ENCODE results near the gene SLX4IP.

The SLX4IP gene

DNA sequence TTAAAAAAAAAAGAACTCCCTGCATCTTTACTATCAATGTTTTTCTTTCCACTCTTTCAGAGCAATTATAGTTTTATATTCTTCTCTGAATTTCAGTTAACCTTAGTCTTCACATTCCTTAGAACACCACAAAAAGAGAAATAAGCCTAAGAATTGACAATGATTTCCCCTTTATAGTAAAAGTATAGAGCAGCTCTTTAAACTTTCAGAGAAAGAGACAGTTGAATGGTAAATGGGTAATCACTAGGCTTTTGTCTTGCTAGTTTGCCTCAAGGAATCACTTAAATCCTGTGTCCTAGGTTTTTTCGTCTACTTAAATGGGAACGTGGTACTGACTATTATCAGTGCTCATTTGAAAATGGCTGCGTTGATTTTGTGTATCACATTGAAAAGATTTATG, 31.8 kb downstream of the SLX4IP start (continued):
- TF ChIP-seq, protein P1, sequence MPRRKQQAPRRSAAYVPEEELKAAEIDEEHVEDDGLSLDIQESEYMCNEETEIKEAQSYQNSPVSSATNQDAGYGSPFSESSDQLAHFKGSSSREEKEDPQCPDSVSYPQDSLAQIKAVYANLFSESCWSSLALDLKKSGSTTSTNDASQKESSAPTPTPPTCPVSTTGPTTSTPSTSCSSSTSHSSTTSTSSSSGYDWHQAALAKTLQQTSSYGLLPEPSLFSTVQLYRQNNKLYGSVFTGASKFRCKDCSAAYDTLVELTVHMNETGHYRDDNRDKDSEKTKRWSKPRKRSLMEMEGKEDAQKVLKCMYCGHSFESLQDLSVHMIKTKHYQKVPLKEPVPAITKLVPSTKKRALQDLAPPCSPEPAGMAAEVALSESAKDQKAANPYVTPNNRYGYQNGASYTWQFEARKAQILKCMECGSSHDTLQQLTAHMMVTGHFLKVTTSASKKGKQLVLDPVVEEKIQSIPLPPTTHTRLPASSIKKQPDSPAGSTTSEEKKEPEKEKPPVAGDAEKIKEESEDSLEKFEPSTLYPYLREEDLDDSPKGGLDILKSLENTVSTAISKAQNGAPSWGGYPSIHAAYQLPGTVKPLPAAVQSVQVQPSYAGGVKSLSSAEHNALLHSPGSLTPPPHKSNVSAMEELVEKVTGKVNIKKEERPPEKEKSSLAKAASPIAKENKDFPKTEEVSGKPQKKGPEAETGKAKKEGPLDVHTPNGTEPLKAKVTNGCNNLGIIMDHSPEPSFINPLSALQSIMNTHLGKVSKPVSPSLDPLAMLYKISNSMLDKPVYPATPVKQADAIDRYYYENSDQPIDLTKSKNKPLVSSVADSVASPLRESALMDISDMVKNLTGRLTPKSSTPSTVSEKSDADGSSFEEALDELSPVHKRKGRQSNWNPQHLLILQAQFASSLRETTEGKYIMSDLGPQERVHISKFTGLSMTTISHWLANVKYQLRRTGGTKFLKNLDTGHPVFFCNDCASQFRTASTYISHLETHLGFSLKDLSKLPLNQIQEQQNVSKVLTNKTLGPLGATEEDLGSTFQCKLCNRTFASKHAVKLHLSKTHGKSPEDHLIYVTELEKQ (tag by site-specific recombination; IDR thresholded peaks at IDR 0.05; ENCODE audit: borderline replicate concordance), result no peak
- no peak for TF ChIP-seq ZNF302 (tag by site-specific recombination; IDR thresholded peaks at IDR 0.05; ENCODE audit: low read depth)

DNA sequence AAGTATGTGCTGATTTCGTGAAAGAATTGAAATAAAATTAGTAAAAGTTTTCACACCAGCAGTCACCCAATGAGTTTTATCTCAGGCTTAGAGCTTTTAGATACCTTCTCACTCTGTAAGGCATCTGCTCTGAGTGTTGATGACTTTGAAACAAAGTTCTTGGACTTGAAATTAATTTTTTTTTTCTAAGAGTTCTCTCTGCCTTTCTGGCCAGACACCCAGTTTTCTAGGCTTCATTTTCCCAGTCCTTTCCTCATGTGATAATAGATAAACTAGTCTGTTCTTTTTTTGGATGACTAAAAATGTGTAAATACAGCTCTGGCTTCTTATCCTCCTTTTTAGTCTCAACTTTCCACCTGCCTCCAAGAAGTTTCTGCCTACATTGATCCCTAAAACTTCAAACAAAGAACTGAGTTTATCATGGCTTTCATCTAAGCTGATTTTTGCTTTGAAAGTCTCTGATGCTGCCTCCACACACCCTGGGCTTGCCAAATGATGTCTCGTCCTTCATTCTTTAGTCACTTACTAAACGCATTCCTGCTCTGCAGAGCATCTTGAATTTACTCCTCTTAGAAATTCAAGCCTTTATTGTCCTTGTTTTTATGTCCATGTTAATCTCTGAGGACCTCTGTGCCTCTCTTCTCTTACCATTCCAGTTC, 32.7 kb downstream of the SLX4IP start:
- Histone ChIP-seq H3K27ac (ENCODE audit: extremely low read depth, low read depth, low read length) (no peak overlapping the region), H3K9me3 (ENCODE audit: control insufficient read depth, insufficient read depth, low read depth, low read length) (no peaks in the 10 kb centered on the region), H3K4me1 (ENCODE audit: control insufficient read depth, insufficient read depth, low read length) (no peaks in the 10 kb centered on the region), H3K4me3 (ENCODE audit: low read depth, low read length) (no peak overlapping the region), H3K36me3 (ENCODE audit: control insufficient read depth in 2 of 2, insufficient read depth in 1 of 2, low read length in 2 of 2) (no peaks in the 10 kb centered on the region; a peak in 1 of 3 replicates)
- POLR2A ChIA-PET, result no interaction called here
- CTCF ChIA-PET, result interaction anchor here (0.8 to 1.5 kb wide), 4 partner anchors 204 to 1076 kb away, joined by 3 to 7 read pairs (median 5); no protein-coding TSS in a partner anchor
- TF ChIP-seq MZF1 (tag by site-specific recombination; IDR thresholded peaks at IDR 0.05; ENCODE audit: borderline replicate concordance) (no peak), ZNF133 (tag by site-specific recombination; IDR thresholded peaks at IDR 0.05) (no peak), MYNN (tag by site-specific recombination; IDR thresholded peaks at IDR 0.05; ENCODE audit: borderline replicate concordance) (no peak), ZXDB (tag by site-specific recombination; IDR thresholded peaks at IDR 0.05) (no peak), ZFP69B (tag by site-specific recombination; IDR thresholded peaks at IDR 0.05) (no peak), ZNF155 (tag by site-specific recombination; IDR thresholded peaks at IDR 0.05) (no peak), ZNF707 (tag by site-specific recombination; IDR thresholded peaks at IDR 0.05) (no peak), ZNF112 (tag by site-specific recombination; IDR thresholded peaks at IDR 0.05) (no peak), ZNF114 (tag by site-specific recombination; IDR thresholded peaks at IDR 0.05) (no peak), ZNF548 (tag by site-specific recombination; IDR thresholded peaks at IDR 0.05) (no peak), ZNF776 (tag by site-specific recombination; IDR thresholded peaks at IDR 0.05; ENCODE audit: borderline replicate concordance) (no peak), ZNF514 (tag by site-specific recombination; IDR thresholded peaks at IDR 0.05) (no peak), ZNF341 (tag by site-specific recombination; IDR thresholded peaks at IDR 0.05; ENCODE audit: low read depth) (no peak), ZNF335 (tag by site-specific recombination; conservative IDR thresholded peaks at IDR 0.05) (no peak), ZNF660 (tag by site-specific recombination; IDR thresholded peaks at IDR 0.05) (no peak), RBAK (tag by site-specific recombination; IDR thresholded peaks at IDR 0.05) (no peak)
- TF ChIP-seq, protein P2, sequence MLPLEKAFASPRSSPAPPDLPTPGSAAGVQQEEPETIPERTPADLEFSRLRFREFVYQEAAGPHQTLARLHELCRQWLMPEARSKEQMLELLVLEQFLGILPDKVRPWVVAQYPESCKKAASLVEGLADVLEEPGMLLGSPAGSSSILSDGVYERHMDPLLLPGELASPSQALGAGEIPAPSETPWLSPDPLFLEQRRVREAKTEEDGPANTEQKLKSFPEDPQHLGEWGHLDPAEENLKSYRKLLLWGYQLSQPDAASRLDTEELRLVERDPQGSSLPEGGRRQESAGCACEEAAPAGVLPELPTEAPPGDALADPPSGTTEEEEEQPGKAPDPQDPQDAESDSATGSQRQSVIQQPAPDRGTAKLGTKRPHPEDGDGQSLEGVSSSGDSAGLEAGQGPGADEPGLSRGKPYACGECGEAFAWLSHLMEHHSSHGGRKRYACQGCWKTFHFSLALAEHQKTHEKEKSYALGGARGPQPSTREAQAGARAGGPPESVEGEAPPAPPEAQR (tag by site-specific recombination; IDR thresholded peaks at IDR 0.05), result no peak
- TF ChIP-seq, protein P3, sequence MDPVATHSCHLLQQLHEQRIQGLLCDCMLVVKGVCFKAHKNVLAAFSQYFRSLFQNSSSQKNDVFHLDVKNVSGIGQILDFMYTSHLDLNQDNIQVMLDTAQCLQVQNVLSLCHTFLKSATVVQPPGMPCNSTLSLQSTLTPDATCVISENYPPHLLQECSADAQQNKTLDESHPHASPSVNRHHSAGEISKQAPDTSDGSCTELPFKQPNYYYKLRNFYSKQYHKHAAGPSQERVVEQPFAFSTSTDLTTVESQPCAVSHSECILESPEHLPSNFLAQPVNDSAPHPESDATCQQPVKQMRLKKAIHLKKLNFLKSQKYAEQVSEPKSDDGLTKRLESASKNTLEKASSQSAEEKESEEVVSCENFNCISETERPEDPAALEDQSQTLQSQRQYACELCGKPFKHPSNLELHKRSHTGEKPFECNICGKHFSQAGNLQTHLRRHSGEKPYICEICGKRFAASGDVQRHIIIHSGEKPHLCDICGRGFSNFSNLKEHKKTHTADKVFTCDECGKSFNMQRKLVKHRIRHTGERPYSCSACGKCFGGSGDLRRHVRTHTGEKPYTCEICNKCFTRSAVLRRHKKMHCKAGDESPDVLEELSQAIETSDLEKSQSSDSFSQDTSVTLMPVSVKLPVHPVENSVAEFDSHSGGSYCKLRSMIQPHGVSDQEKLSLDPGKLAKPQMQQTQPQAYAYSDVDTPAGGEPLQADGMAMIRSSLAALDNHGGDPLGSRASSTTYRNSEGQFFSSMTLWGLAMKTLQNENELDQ (tag by site-specific recombination; IDR thresholded peaks at IDR 0.05; ENCODE audit: low read depth), result no peak

Measured in HEK293 (cell line).